ENCODE results near the gene ATP6V1F. TPM values are rescaled to one million over a fixed set of nuclear protein-coding genes. Genes with fewer than 3 reads are reported as not detected.

The ATP6V1F gene
- total and polyA plus RNA-seq, 10 donors: 78.3 to 285 (median 91.5) TPM

DNA sequence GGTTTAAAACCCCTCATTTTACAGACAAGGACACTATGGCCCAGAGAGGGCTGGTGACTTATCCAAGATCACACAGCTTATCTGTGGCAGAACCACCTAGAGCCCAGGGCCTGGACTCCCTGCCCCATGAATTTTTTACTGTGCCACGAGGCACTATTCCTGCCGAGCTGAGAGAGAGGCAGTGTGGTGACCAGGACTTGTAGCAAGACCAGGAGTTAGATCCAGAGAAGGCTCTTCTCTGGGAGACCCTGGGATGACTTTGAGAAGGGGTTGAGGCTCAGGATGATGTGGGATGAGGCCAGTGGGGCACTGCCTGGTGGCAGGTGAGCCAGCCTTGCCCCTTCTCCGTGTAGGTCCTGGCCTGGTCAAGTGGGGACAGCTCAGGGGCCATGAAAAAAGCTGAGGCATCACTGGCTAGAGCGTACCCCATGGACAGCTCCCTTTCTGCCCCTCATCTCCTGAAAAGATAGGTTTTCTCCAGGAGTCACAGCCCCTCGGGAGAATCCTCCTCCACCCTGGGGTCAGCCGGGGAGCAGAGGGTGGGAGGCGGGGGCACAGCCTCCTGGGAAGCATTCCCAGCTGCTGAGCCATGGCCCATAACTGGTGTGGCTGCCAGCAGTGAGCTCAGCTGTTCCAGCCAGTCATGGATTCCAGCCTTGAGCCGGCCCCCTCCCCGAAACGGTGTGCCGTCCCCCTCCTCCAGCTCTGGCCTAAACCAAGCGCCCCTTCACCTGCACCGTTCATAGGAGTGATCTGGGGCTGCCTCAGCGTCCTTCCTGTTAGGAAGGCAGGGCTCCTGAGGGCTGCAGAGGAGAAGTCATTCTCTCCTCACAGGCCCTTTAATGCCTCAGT, 26.6 kb upstream of the ATP6V1F start:
- no peak for DNase-seq
- no peaks in the 10 kb centered on the region for H3K36me3 ChIP-seq
- no peaks in the 10 kb centered on the region for H3K9me3 ChIP-seq
- intact Hi-C loops (cut with DNase I; ENCODE audit: low total_unique reads): no loop called here
- peaks cover 0 to 29% (median 21%) of the 10 kb centered on the region in 7 donors for H3K27me3 ChIP-seq (replicated peaks in 1 of 7)
- no peak overlapping the region for H3K27ac ChIP-seq
- no peak overlapping the region for H3K4me3 ChIP-seq
- peaks cover 4 to 22% (median 12%) of the 10 kb centered on the region in 6 donors for H3K4me1 ChIP-seq
- no peak for TF ChIP-seq POLR2A (IDR thresholded peaks at IDR 0.05)
- no peak for TF ChIP-seq CTCF (IDR thresholded peaks at IDR 0.05 in 8 of 11, conservative IDR thresholded peaks at IDR 0.05 in 3 of 11)
- TF ChIP-seq POLR2AphosphoS5 (IDR thresholded peaks at IDR 0.05): no peak
- WGBS, 5 donors: 64 to 88% (median 84%) methylated on average over 9 to 14 of the region's 14 CpGs

DNA sequence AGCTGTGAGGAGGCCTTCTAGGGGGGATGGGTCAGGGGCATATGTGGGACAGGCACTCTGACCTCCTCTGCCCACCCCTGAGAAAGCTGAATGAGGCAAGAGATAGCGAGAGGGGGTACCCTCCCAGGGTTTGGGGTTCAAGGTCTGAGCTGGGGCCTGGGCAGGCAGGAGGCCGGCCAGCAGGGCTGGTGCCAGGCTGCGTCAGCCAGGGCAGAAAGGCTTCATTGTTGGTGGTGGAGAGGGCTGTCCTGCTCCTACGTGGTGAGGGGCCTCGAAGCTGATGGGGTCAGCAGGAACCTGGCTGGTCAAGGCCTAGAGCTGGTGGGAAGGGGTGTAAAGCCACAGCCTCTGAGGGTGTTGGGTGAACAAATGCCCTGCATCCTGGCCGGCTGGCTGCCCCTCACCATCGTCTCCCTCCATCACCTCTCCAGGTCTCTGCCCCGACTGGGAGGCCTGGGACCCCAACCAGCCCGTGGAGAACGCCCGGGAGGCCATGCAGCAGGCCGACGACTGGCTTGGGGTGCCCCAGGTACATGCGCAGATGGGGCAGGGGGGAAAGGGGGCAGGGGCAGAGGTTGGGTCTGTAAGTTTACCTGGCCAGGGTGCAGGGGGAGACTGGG, 25.8 kb upstream of the ATP6V1F start:
- intact Hi-C loops (cut with DNase I; ENCODE audit: low total_unique reads): no loop called here
- 82 to 97% (median 90%) methylated on average over 12 to 14 of the region's 14 CpGs for WGBS, 5 donors

GRCh38 chr7:128837521-128837921, 25.1 kb upstream of the ATP6V1F start:
- no peak for DNase-seq
- no peak overlapping the region for H3K4me3 ChIP-seq
- no peak overlapping the region for H3K27ac ChIP-seq
- TF ChIP-seq POLR2A (IDR thresholded peaks at IDR 0.05) (no peak), CTCF (IDR thresholded peaks at IDR 0.05 in 8 of 11, conservative IDR thresholded peaks at IDR 0.05 in 3 of 11) (no peak), POLR2AphosphoS5 (IDR thresholded peaks at IDR 0.05) (no peak)
- H3K9me3 ChIP-seq: no peaks in the 10 kb centered on the region
- no peaks in the 10 kb centered on the region for H3K36me3 ChIP-seq
- WGBS, 5 donors: 93 to 96% (median 95%) methylated on average over 14 to 16 of the region's 16 CpGs
- peaks cover 0 to 14% (median 4%) of the 10 kb centered on the region in 6 donors for H3K4me1 ChIP-seq
- intact Hi-C loops (cut with DNase I; ENCODE audit: low total_unique reads): no loop called here
- H3K27me3 ChIP-seq (replicated peaks in 1 of 7): peaks cover 0 to 14% (median 7%) of the 10 kb centered on the region in 7 donors

More for the DNA sequence above, 25.8 kb upstream of the ATP6V1F start:
- no peak overlapping the region for H3K4me3 ChIP-seq
- no peaks in the 10 kb centered on the region for H3K36me3 ChIP-seq
- no peak for DNase-seq
- H3K27ac ChIP-seq: no peak overlapping the region
- no peak for TF ChIP-seq POLR2A (IDR thresholded peaks at IDR 0.05)
- TF ChIP-seq POLR2AphosphoS5 (IDR thresholded peaks at IDR 0.05): no peak
- TF ChIP-seq CTCF (IDR thresholded peaks at IDR 0.05 in 8 of 11, conservative IDR thresholded peaks at IDR 0.05 in 3 of 11): no peak
- H3K27me3 ChIP-seq (replicated peaks in 1 of 7): peaks cover 0 to 21% (median 13%) of the 10 kb centered on the region in 7 donors
- H3K9me3 ChIP-seq: no peaks in the 10 kb centered on the region
- H3K4me1 ChIP-seq: peaks cover 0 to 15% (median 6%) of the 10 kb centered on the region in 6 donors

Data from spleen (tissue), 11 donors.